ENCODE measurements around the gene CGNL1. TPM values are rescaled to one million over a fixed set of nuclear protein-coding genes. Genes with fewer than 3 reads are reported as not detected.

CGNL1 gene
- total RNA-seq, 1 donor from 2014 or later, result 5.4 TPM

DNA sequence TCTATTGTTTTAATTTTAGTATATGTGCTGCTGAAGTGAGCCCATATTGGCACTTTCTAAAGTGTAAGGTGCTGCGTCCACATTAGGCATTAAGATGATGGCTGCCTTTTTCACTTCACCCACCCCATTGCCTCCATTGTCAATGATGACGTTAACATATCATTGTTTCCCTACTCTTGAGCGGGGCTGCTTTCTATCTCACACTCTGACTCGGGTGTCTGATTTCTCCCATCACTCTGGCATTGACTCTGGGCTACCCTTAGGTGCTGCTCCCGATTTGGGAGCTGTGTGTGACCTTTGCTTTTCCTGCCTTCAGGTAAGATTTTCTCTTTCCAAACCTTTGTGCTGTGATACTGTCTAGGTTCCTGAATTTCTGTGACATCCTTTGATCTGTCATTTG lies 28.8 kb downstream of the CGNL1 start:
- TF ChIP-seq, protein P1, sequence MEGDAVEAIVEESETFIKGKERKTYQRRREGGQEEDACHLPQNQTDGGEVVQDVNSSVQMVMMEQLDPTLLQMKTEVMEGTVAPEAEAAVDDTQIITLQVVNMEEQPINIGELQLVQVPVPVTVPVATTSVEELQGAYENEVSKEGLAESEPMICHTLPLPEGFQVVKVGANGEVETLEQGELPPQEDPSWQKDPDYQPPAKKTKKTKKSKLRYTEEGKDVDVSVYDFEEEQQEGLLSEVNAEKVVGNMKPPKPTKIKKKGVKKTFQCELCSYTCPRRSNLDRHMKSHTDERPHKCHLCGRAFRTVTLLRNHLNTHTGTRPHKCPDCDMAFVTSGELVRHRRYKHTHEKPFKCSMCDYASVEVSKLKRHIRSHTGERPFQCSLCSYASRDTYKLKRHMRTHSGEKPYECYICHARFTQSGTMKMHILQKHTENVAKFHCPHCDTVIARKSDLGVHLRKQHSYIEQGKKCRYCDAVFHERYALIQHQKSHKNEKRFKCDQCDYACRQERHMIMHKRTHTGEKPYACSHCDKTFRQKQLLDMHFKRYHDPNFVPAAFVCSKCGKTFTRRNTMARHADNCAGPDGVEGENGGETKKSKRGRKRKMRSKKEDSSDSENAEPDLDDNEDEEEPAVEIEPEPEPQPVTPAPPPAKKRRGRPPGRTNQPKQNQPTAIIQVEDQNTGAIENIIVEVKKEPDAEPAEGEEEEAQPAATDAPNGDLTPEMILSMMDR (IDR thresholded peaks at IDR 0.05; ENCODE audit: partially characterized antibody, unreplicated experiment), result no peak
- H3K36me3 Mint-ChIP-seq (ENCODE audit: unreplicated experiment), result no peaks in the 10 kb centered on the region
- peaks cover 24% of the 10 kb centered on the region for H3K4me1 Mint-ChIP-seq (ENCODE audit: low read depth, unreplicated experiment)
- H3K9me3 Mint-ChIP-seq (ENCODE audit: unreplicated experiment), result peaks cover 2% of the 10 kb centered on the region
- H3K4me3 Mint-ChIP-seq (ENCODE audit: unreplicated experiment), result no peak overlapping the region
- H3K27ac Mint-ChIP-seq (ENCODE audit: unreplicated experiment), result no peak overlapping the region
- H3K27me3 Mint-ChIP-seq (ENCODE audit: unreplicated experiment), result no peaks in the 10 kb centered on the region
- DNase-seq, result no peak

DNA sequence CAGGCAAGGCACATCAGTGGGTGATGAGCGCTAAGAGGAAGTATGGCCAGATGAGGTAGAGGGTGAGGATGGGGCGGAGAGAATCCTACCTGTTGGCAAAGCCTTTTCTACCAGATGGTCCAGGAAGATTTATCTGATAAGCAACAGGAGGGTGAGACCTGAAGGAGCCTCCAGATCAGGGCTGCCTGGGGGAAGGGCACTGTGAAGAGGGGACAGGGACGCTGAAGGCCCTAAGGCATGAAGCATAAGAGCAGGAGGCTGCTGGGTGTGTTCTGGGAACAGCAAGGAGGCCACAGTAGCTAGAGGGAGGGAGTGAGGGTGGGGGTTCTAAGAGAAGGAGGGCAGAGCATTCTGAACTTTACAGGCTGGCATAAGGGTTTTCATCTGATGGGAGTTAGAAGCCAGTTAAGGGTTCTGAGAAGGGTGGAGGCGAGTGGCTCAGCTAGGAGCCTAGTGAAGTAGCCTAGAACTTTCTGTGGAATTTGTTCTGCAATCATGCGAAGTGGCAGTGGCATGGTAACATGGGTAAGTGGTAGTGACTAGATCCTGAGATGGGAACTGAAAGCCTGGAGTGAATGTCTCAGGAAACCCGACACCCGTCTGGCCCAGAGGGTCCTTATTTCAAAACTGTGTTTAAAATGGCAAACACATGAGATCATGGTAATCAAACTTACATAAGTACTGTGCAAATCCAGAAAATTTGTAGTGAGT lies 29.9 kb downstream of the CGNL1 start:
- TF ChIP-seq, protein P1 (IDR thresholded peaks at IDR 0.05; ENCODE audit: partially characterized antibody, unreplicated experiment), result no peak
- peaks cover 24% of the 10 kb centered on the region for H3K4me1 Mint-ChIP-seq (ENCODE audit: low read depth, unreplicated experiment)
- no peaks in the 10 kb centered on the region for H3K36me3 Mint-ChIP-seq (ENCODE audit: unreplicated experiment)
- H3K4me3 Mint-ChIP-seq (ENCODE audit: unreplicated experiment), result no peak overlapping the region
- no peak for DNase-seq
- no peaks in the 10 kb centered on the region for H3K27me3 Mint-ChIP-seq (ENCODE audit: unreplicated experiment)
- H3K27ac Mint-ChIP-seq (ENCODE audit: unreplicated experiment), result no peak overlapping the region
- H3K9me3 Mint-ChIP-seq (ENCODE audit: unreplicated experiment), result peaks cover 2% of the 10 kb centered on the region

DNA sequence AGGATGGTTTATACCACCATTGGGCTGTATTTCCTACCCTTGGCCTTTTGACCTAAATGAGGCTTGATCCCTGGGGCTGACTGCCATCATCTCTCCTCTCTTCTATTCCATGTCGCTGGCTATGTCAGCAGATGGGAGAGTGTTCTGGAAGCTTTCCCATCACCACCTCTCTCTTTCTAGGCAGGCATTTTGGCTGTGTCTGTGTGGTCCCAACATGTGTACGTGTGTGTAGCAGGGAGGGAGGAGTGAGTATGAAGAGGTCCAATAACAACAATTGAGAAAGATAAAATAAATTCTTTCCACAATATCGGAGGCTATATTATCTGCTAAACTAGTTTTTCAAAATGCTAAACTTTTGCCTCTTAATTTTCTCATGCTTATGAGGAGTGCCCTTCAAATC lies 34.1 kb downstream of the CGNL1 start:
- DNase-seq, result no peak
- Mint-ChIP-seq H3K27ac (ENCODE audit: unreplicated experiment) (no peak overlapping the region), H3K27me3 (ENCODE audit: unreplicated experiment) (no peaks in the 10 kb centered on the region), H3K36me3 (ENCODE audit: unreplicated experiment) (no peaks in the 10 kb centered on the region), H3K9me3 (ENCODE audit: unreplicated experiment) (peaks cover 3% of the 10 kb centered on the region), H3K4me3 (ENCODE audit: unreplicated experiment) (no peak overlapping the region), H3K4me1 (ENCODE audit: low read depth, unreplicated experiment) (peaks cover 15% of the 10 kb centered on the region)
- TF ChIP-seq, protein P1 (IDR thresholded peaks at IDR 0.05; ENCODE audit: partially characterized antibody, unreplicated experiment), result no peak

DNA sequence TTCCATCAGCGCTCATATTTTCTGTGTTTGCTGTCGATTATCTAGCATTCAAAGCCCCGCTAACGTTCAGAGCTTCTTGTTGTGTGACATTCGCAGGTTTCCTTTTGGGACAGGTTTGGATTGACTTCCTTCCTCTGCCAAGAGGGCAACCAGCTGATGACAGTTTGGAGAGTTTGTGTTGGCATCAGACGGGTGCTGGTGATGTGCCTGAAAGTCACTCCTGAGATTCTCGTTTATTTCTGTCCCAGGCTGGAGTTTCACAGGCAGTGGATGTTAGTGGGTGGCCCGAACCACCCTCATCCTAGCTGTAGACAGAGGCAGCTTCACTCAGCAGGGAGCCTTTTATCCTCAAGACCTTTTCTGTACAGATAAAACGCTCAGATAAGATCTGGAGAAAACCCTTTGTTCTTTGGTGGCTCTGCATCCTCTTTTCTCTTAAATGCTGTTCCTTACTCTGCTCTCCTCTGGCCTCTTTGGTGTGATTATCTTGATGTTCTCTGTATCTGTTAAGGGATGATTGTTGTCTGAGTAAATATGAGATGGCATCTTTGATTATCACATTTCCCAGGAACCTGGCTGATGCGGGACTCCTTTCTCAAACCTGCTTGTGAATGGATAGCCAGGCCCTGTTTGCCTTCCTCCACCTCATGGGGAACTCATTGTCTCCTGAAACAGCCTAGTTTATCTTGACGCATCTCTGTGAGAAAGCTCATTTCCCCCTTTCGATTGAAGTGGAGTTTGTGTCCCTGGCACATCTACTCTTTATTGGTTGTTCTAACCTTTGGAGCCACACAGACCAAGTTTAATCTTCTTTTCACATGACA lies 35.9 kb downstream of the CGNL1 start:
- TF ChIP-seq, protein P1 (IDR thresholded peaks at IDR 0.05; ENCODE audit: partially characterized antibody, unreplicated experiment), result no peak
- DNase-seq, result no peak
- H3K4me3 Mint-ChIP-seq (ENCODE audit: unreplicated experiment), result no peak overlapping the region
- H3K4me1 Mint-ChIP-seq (ENCODE audit: low read depth, unreplicated experiment), result peaks cover 4% of the 10 kb centered on the region
- H3K36me3 Mint-ChIP-seq (ENCODE audit: unreplicated experiment), result no peaks in the 10 kb centered on the region
- H3K27me3 Mint-ChIP-seq (ENCODE audit: unreplicated experiment), result no peaks in the 10 kb centered on the region
- H3K27ac Mint-ChIP-seq (ENCODE audit: unreplicated experiment), result no peak overlapping the region
- peaks cover 3% of the 10 kb centered on the region for H3K9me3 Mint-ChIP-seq (ENCODE audit: unreplicated experiment)

DNA sequence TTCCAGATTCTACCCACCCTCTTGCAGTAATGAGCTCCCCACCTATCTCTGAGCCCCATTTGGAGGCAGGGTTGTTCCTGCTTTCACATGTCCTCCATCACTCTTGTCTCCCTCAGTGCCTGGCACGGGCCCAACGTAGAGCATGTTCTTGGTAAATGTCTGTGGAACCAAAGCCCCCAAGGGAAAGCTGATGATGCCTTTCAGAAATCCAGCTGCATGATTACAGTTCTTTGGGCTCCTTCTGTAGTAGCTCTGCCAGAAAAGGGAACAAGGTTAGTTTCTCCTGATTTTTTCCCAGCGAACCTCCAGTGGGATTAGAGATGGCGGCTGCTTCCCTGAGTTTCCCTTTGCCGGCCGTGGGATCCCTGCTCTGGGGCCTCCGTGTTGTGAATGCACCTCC lies 39.3 kb downstream of the CGNL1 start:
- DNase-seq, result no peak
- H3K36me3 Mint-ChIP-seq (ENCODE audit: unreplicated experiment), result peaks cover 3% of the 10 kb centered on the region
- H3K4me3 Mint-ChIP-seq (ENCODE audit: unreplicated experiment), result no peak overlapping the region
- H3K9me3 Mint-ChIP-seq (ENCODE audit: unreplicated experiment), result peaks cover 1% of the 10 kb centered on the region
- H3K27me3 Mint-ChIP-seq (ENCODE audit: unreplicated experiment), result no peaks in the 10 kb centered on the region
- TF ChIP-seq, protein P1 (IDR thresholded peaks at IDR 0.05; ENCODE audit: partially characterized antibody, unreplicated experiment), result no peak
- H3K27ac Mint-ChIP-seq (ENCODE audit: unreplicated experiment), result no peak overlapping the region
- no peaks in the 10 kb centered on the region for H3K4me1 Mint-ChIP-seq (ENCODE audit: low read depth, unreplicated experiment)

Measured in glutamatergic neuron (in vitro differentiated cells).